DOHH2 (cell line): ENCODE measurements around the gene OLFM3.

ENCODE experiments used
- H3F3A ChIP-seq: fragments of 200-600 bp; sonication (generic), shearing (Covaris generic); 2 replicates; pipeline ENCODE4 v1.6.0; 2016; ENCODE audit warnings: antibody characterized with exemption, mild to moderate bottlenecking; ENCODE audit not compliant: control insufficient read depth, insufficient read depth
- H3K27ac ChIP-seq: fragments of 200-600 bp; sonication (generic); 2 replicates; pipeline ENCODE4 v1.5.1; 2014; ENCODE audit warnings: low read depth, mild to moderate bottlenecking, low read length, moderate library complexity
- H3K27me3 ChIP-seq: fragments of 200-600 bp; sonication (generic); 2 replicates; pipeline ENCODE4 v1.6.1; 2014; ENCODE audit warnings: mild to moderate bottlenecking, low read length, mixed read lengths; ENCODE audit not compliant: control insufficient read depth
- H3K36me3 ChIP-seq: fragments of 200-600 bp; sonication (generic); 2 replicates; pipeline ENCODE4 v1.6.1; 2014; ENCODE audit warnings: mild to moderate bottlenecking, low read length, moderate library complexity, mixed read lengths; ENCODE audit not compliant: control insufficient read depth
- H3K4me1 ChIP-seq: fragments of 200-600 bp; sonication (generic); 2 replicates; pipeline ENCODE4 v1.6.1; 2014; ENCODE audit warnings: mild to moderate bottlenecking, low read length, mixed read lengths; ENCODE audit not compliant: control insufficient read depth
- H3K4me2 ChIP-seq: fragments of 200-600 bp; sonication (generic); 2 replicates; pipeline ENCODE4 v1.6.0; 2014; ENCODE audit warnings: mild to moderate bottlenecking, low read length, moderate library complexity
- H3K4me3 ChIP-seq: fragments of 200-600 bp; sonication (generic); 2 replicates; pipeline ENCODE4 v1.5.1; 2014; ENCODE audit warnings: mild to moderate bottlenecking, low read length, mixed read lengths
- H3K79me2 ChIP-seq: fragments of 200-600 bp; sonication (generic); 2 replicates; pipeline ENCODE4 v1.6.1; 2014; ENCODE audit warnings: mild to moderate bottlenecking, low read length, mixed read lengths; ENCODE audit not compliant: control insufficient read depth
- H3K9me2 ChIP-seq: fragments of 200-600 bp; sonication (generic); replicated peaks from 2 replicates; pipeline ENCODE4 v1.6.1; 2014; ENCODE audit warnings: mild to moderate bottlenecking, low read length, mixed read lengths; ENCODE audit not compliant: control insufficient read depth
- H3K9me3 ChIP-seq: fragments of 200-600 bp; sonication (generic); 2 replicates; pipeline ENCODE4 v1.6.1; 2014; ENCODE audit warnings: antibody characterized with exemption, low read length, mixed read lengths; ENCODE audit not compliant: control insufficient read depth, insufficient read depth
- H4K20me1 ChIP-seq: fragments of 200-600 bp; sonication (generic); 2 replicates; pipeline ENCODE4 v1.6.0; 2014; ENCODE audit warnings: low read depth, mild to moderate bottlenecking, antibody characterized with exemption, low read length, moderate library complexity; ENCODE audit not compliant: control insufficient read depth, insufficient read depth
- CTCF ChIP-seq: fragments of 200-600 bp; sonication (generic); IDR thresholded peaks from one replicate; pipeline ENCODE4 v1.5.1; 2014; ENCODE audit warnings: antibody characterized with exemption, mild to moderate bottlenecking, low read depth, low read length; ENCODE audit not compliant: poor library complexity, severe bottlenecking
- EZH2phosphoT487 ChIP-seq: fragments of 200-600 bp; sonication (generic); IDR thresholded peaks from 2 replicates; pipeline ENCODE4 v1.6.1; 2017; ENCODE audit warnings: borderline replicate concordance, mild to moderate bottlenecking, antibody characterized with exemption, low read length, moderate library complexity, mixed read lengths

Gene OLFM3

GRCh38 chr1:101996825-101997465 is at the start of gene OLFM3:
Gene OLFM3 (minus strand): TSS chr1:101996926.
- no peaks in the 10 kb centered on the region for H3K79me2 ChIP-seq
- no peaks in the 10 kb centered on the region for H3K9me3 ChIP-seq
- H3K27me3 ChIP-seq = no peaks in the 10 kb centered on the region
- no peaks in the 10 kb centered on the region for H4K20me1 ChIP-seq
- no peaks in the 10 kb centered on the region for H3K9me2 ChIP-seq
- H3K36me3 ChIP-seq = no peaks in the 10 kb centered on the region
- H3K4me3 ChIP-seq = no peak within 1 kb of the TSS
- TF ChIP-seq EZH2phosphoT487 (no peak), CTCF (no peak)
- H3K4me2 ChIP-seq = no peak within 1 kb of the TSS
- no peak within 1 kb of the TSS for H3K27ac ChIP-seq
- H3F3A ChIP-seq = no peaks in the 10 kb centered on the region
- H3K4me1 ChIP-seq = no peaks in the 10 kb centered on the region

- TF ChIP-seq CTCF (no peak), EZH2phosphoT487 (no peak)
- no peaks in the 10 kb centered on the region for H3K27me3 ChIP-seq
Observed at GRCh38 chr1:102045752-102046151, 49.0 kb upstream of the OLFM3 start.

GRCh38 chr1:102032534-102032933 is 35.8 kb upstream of the OLFM3 start:
- H3K27me3 ChIP-seq = no peaks in the 10 kb centered on the region
- TF ChIP-seq EZH2phosphoT487 (no peak), CTCF (no peak)
- H3K79me2 ChIP-seq = no peaks in the 10 kb centered on the region
- no peaks in the 10 kb centered on the region for H3K9me3 ChIP-seq
- H3F3A ChIP-seq = no peaks in the 10 kb centered on the region
- no peak overlapping the region for H3K4me2 ChIP-seq
- H3K4me3 ChIP-seq = no peak overlapping the region
- no peaks in the 10 kb centered on the region for H3K36me3 ChIP-seq
- no peaks in the 10 kb centered on the region for H3K9me2 ChIP-seq
- no peak overlapping the region for H3K27ac ChIP-seq
- no peaks in the 10 kb centered on the region for H3K4me1 ChIP-seq
- H4K20me1 ChIP-seq = no peaks in the 10 kb centered on the region

More at GRCh38 chr1:102045752-102046151, 49.0 kb upstream of the OLFM3 start:
- Histone ChIP-seq H3F3A (no peaks in the 10 kb centered on the region), H3K79me2 (no peaks in the 10 kb centered on the region), H3K4me1 (no peaks in the 10 kb centered on the region), H3K9me2 (no peaks in the 10 kb centered on the region), H4K20me1 (no peaks in the 10 kb centered on the region), H3K27ac (no peak overlapping the region), H3K36me3 (no peaks in the 10 kb centered on the region), H3K4me3 (no peak overlapping the region), H3K9me3 (no peaks in the 10 kb centered on the region), H3K4me2 (no peak overlapping the region)
